Measurements from ENCODE around the gene SPSB1.

The SPSB1 gene

DNA sequence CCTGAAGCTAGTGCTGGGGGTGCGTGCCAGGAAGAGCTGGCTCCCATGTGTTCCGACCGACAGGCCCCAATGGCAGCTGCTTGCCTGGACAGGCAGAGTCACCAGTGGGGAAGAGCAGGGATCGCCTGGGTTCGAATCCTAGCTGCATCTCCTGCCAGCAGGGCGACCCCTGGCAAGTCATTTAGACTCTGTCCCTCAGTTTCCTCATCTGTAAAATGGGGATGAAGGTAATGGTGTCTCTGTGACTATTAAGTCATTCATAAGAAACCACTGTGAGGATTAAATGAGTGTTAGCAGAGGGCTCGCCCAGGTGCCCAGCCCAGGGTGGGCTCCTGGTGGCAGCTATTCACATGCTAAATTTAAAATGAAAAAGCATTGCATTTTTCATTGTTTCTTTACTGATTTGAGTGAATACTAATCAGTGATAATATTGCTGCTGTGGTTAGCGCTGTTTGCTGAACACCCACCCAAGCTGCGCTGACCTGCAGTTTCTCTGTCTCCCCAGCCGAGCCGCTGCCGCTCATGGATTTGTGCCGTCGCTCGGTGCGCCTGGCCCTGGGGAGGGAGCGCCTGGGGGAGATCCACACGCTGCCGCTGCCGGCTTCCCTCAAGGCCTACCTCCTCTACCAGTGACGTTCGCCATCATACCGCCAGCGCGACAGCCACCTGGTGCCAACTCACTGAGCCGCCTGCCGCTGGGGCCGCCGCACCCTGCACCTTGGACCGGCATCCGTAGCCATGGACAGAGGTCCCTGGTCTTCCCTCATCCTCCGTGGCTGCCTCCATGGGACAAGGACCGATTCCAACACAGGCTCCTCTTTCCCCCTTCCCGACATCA is 74.5 kb downstream of the SPSB1 start:
- Histone ChIP-seq H4K20me1 (peaks cover 9% of the 10 kb centered on the region; the same call in 1 of the 2 replicates), H3K4me3 (no peak overlapping the region), H3K9me3 (no peaks in the 10 kb centered on the region), H3K9ac (no peak overlapping the region), H3K4me2 (peak overlapping the region; percentile 66), H3K4me1 (peaks cover 91% of the 10 kb centered on the region), H3K36me3 (no peaks in the 10 kb centered on the region), H3K27me3 (no peaks in the 10 kb centered on the region), H3K27ac (no peak overlapping the region)
- no peak for TF ChIP-seq Cebpa-rat (IDR thresholded peaks at IDR 0.05)

DNA sequence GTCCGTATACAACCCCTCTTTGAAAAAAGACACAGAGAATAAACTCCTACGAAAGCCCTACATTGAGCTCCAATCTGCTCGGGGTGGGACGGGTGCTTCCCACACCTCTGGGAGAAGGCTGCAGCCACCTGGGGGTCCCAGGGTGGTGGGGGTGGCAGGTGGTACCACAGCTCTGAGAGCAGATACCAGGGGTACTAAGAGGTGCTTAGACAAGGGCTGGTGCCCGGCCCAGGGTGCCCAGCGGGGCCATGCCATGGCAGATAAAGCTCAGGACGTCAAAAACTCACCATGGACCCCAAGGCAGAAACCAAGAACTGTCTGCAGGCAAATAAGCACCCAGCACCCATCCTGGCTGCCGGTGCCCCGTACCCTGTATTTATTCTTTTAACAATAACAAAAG is 75.1 kb downstream of the SPSB1 start:
- H3K4me1 ChIP-seq, result peaks cover 91% of the 10 kb centered on the region
- H3K27me3 ChIP-seq, result no peaks in the 10 kb centered on the region
- H3K4me3 ChIP-seq, result no peak overlapping the region
- H3K36me3 ChIP-seq, result no peaks in the 10 kb centered on the region
- no peak overlapping the region for H3K9ac ChIP-seq
- no peak for TF ChIP-seq Cebpa-rat (IDR thresholded peaks at IDR 0.05)
- peaks cover 7% of the 10 kb centered on the region; the same call in 1 of the 2 replicates for H4K20me1 ChIP-seq
- H3K9me3 ChIP-seq, result no peaks in the 10 kb centered on the region
- no peak overlapping the region for H3K27ac ChIP-seq
- H3K4me2 ChIP-seq, result peak overlapping the region; percentile 66

GRCh38 chr1:9368356-9368755 is 75.7 kb downstream of the SPSB1 start:
- Histone ChIP-seq H3K9me3 (no peaks in the 10 kb centered on the region), H4K20me1 (peaks cover 1% of the 10 kb centered on the region; the same call in 1 of the 2 replicates), H3K27me3 (no peaks in the 10 kb centered on the region), H3K36me3 (no peaks in the 10 kb centered on the region), H3K9ac (no peak overlapping the region), H3K4me2 (peak overlapping the region; percentile 66), H3K4me3 (no peak overlapping the region), H3K27ac (no peak overlapping the region), H3K4me1 (peaks cover 91% of the 10 kb centered on the region)
- no peak for TF ChIP-seq Cebpa-rat (IDR thresholded peaks at IDR 0.05)

DNA sequence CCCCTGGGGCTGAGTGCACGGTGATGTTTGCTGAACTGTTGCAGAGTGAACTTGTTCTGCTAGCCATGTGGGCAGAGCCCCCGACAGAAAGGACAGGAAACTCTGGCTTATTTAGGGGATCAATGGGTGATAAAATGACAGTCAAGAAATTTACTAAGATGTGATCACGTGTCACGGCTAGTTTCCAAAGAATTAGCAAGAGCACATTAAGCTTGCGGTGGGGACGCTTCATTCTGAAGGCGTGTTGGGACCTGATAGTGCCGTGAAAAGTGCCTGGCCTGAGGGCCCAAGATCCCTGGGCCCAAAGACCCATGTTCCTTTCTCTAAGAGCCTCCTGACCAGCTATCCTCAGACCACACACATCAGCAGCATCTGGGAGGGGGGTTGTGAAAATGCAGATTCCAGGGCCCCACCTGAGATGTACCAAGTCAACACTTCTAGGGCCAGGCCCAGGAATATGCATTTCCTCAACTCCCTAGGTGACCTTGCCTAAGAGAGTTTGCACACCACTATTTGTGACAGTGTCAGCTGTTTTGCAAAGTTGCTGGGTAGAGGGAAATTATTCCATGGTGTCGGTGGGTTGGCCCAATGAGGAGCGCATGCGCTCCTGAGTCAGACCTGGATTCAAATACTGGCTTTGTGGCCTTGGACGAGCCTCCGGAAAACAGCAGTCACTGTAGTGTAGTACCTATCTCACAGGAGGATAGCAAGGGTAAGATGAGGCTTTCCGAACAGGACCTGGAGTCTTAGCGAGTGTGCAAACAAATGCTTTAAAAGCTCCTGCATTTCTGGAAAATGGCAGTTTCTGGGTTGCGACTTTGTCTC is 77.5 kb downstream of the SPSB1 start:
- Histone ChIP-seq H4K20me1 (no peaks in the 10 kb centered on the region; the same call in 1 of the 2 replicates), H3K36me3 (no peaks in the 10 kb centered on the region), H3K27ac (no peak overlapping the region), H3K4me1 (peaks cover 91% of the 10 kb centered on the region), H3K9me3 (no peaks in the 10 kb centered on the region), H3K4me2 (peak overlapping the region; percentile 66), H3K9ac (0 out of 2 replicates have a peak overlapping the region, but pooled peaks have one; percentile 3), H3K4me3 (no peak overlapping the region), H3K27me3 (no peaks in the 10 kb centered on the region)
- TF ChIP-seq Cebpa-rat (IDR thresholded peaks at IDR 0.05), result no peak

DNA sequence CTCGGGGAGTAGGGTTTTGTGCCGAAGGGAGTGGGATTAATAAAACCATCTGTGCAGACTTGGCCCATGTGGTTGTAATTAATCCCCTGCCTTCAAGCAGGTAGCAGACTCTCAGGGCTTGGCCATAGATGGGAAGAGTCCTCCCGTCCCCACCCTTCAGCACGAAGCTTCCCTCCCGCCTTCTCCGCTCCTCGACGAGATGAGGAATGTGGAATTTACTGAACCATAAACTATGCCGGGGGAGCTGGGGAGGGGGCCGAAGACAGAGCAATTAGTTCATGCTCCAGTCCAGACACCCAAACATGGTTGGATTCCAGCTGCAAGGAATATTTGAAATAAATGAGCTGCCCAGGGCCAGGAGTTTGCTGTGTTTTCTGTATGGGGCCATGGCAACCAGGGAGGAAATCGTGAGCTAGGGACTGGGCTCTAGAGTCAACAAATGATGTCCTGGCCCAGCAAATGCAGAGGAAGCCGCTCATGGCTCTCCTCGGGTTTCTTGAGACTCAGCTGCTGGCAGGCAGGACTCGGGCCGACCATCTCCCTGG is 78.8 kb downstream of the SPSB1 start:
- Histone ChIP-seq H3K4me3 (no peak overlapping the region), H4K20me1 (no peaks in the 10 kb centered on the region; the same call in 1 of the 2 replicates), H3K4me2 (peak overlapping the region; percentile 68; the same call in 1 of the 2 replicates), H3K36me3 (no peaks in the 10 kb centered on the region), H3K9me3 (no peaks in the 10 kb centered on the region), H3K9ac (no peak overlapping the region), H3K4me1 (peaks cover 91% of the 10 kb centered on the region), H3K27ac (no peak overlapping the region), H3K27me3 (no peaks in the 10 kb centered on the region)
- no peak for TF ChIP-seq Cebpa-rat (IDR thresholded peaks at IDR 0.05)

GRCh38 chr1:9371951-9372350 is 79.3 kb downstream of the SPSB1 start:
- H3K27ac ChIP-seq, result no peak overlapping the region
- peak overlapping the region; percentile 68 for H3K4me2 ChIP-seq
- no peaks in the 10 kb centered on the region; the same call in 1 of the 2 replicates for H4K20me1 ChIP-seq
- H3K4me3 ChIP-seq, result no peak overlapping the region
- no peaks in the 10 kb centered on the region for H3K9me3 ChIP-seq
- no peak for TF ChIP-seq Cebpa-rat (IDR thresholded peaks at IDR 0.05)
- no peaks in the 10 kb centered on the region for H3K27me3 ChIP-seq
- no peaks in the 10 kb centered on the region for H3K36me3 ChIP-seq
- H3K4me1 ChIP-seq, result peaks cover 87% of the 10 kb centered on the region
- H3K9ac ChIP-seq, result no peak overlapping the region

DNA sequence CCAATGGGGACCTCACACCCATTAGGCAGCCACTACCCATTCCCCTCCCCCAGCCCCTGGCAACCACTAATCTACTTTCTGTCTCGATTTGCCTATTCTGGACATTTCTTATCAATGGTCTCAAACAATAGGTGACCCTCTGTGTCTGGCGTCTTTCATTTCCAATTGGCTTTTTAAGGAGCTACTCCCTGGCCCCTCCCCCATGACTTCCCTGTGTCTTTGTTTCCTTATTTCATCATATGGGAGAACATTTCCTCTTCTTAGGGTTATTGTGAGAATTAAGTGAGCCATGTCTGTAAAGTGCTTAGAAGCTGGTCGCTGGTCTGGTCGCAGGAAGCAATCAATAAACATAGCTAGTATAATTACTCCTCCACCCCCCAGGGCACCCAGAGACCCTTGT is 80.9 kb downstream of the SPSB1 start:
- Histone ChIP-seq H3K9ac (no peak overlapping the region), H3K27me3 (no peaks in the 10 kb centered on the region), H3K36me3 (no peaks in the 10 kb centered on the region), H3K4me1 (peaks cover 71% of the 10 kb centered on the region), H3K27ac (no peak overlapping the region), H4K20me1 (no peaks in the 10 kb centered on the region), H3K9me3 (no peaks in the 10 kb centered on the region), H3K4me2 (peak overlapping the region; percentile 68), H3K4me3 (no peak overlapping the region)
- TF ChIP-seq Cebpa-rat (IDR thresholded peaks at IDR 0.05), result no peak

DNA sequence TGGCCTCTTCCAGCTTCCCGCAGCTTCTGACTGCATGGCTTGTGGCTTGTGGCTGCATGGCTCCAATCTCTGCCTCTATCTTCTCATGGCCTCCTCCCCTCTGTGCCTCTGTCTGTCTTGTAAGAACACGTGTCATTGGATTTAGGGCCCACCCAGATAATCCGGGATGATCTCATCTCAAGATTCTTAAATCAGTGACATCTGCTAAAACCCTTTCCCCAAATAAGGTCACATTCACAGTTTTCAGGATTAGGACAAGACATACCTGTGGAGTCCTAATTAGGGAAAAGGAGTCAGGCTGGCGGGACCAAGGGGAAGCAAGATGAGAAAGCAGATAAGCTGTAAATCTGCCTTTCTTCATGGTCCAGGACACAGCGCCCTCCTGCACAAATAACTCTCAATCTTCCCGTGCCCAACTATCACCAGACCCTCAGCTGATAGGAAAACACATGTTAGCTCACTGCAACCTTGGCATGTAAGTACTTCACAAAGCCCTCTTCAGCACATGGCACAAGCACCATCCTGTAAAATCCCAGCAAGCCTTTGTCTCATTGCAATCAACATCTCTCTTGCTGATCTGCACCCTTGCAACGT is 82.2 kb downstream of the SPSB1 start:
- H3K36me3 ChIP-seq, result no peaks in the 10 kb centered on the region
- no peaks in the 10 kb centered on the region for H4K20me1 ChIP-seq
- H3K4me2 ChIP-seq, result peak overlapping the region; percentile 49
- no peak overlapping the region for H3K9ac ChIP-seq
- H3K27ac ChIP-seq, result no peak overlapping the region
- H3K4me1 ChIP-seq, result peaks cover 63% of the 10 kb centered on the region
- no peaks in the 10 kb centered on the region for H3K9me3 ChIP-seq
- no peaks in the 10 kb centered on the region for H3K27me3 ChIP-seq
- no peak overlapping the region for H3K4me3 ChIP-seq
- TF ChIP-seq Cebpa-rat (IDR thresholded peaks at IDR 0.05), result no peak

DNA sequence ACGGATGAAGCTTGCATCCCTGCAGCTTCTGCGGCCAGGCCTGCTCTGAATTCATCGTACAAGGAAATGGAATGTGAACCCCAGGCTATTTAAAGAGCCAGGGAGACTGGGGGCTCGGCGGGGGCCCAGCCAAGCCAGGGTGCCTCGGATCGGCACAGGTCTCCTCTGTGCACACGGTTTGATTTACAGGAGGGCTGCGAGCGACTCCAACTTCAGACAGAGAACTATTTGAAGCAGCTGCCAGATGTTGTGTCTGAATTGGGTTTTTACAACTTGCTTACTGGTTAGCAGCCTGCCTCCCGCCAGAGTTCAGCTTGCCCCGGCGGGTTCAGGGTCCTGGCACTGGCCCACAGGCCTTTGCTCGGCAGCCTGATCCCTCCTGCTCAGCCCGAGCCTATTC is 83.2 kb downstream of the SPSB1 start:
- Histone ChIP-seq H3K4me3 (no peak overlapping the region), H3K4me2 (peak overlapping the region; percentile 49), H3K9ac (no peak overlapping the region), H3K36me3 (no peaks in the 10 kb centered on the region), H3K9me3 (no peaks in the 10 kb centered on the region), H3K27me3 (no peaks in the 10 kb centered on the region), H3K4me1 (peaks cover 57% of the 10 kb centered on the region), H3K27ac (no peak overlapping the region), H4K20me1 (no peaks in the 10 kb centered on the region)
- no peak for TF ChIP-seq Cebpa-rat (IDR thresholded peaks at IDR 0.05)
